LNCaP clone FGC (cell line): ENCODE results near the gene MACF1.

Experiments used
- DNase-seq: peaks from one replicate; pipeline ENCODE4 v3.0.0-alpha.2; 2011; ENCODE audit warnings: low read depth
- H3K4me3 ChIP-seq: 2 replicates; pipeline ENCODE4 v1.5.1; 2011; ENCODE audit warnings: mild to moderate bottlenecking, low read depth, low read length, control low read depth
- CTCF ChIP-seq: IDR thresholded peaks from 2 replicates; pipeline ENCODE4 v1.5.1; 2012; ENCODE audit warnings: mild to moderate bottlenecking; ENCODE audit not compliant: control insufficient read depth, insufficient read depth; ENCODE audit errors: extremely low read depth

MACF1 gene

GRCh38 chr1:39164256-39164655 is 40.2 kb upstream of the MACF1 start:
- TF ChIP-seq CTCF, result no peak
- no peak for DNase-seq
- H3K4me3 ChIP-seq, result no peak overlapping the region

GRCh38 chr1:39165049-39165448 is 39.4 kb upstream of the MACF1 start:
- DNase-seq, result no peak
- no peak overlapping the region for H3K4me3 ChIP-seq
- TF ChIP-seq CTCF, result no peak

- DNase-seq, result no peak
- TF ChIP-seq CTCF, result no peak
- H3K4me3 ChIP-seq, result no peak overlapping the region
These were observed 39.0 kb upstream of the MACF1 start for GRCh38 chr1:39165488-39165887.

GRCh38 chr1:39167632-39168209 is 36.8 kb upstream of the MACF1 start:
- DNase-seq, result no peak
- TF ChIP-seq CTCF, result no peak

GRCh38 chr1:39168301-39169080 is 36.0 kb upstream of the MACF1 start:
- no peak overlapping the region for H3K4me3 ChIP-seq
- DNase-seq, result no peak
- no peak for TF ChIP-seq CTCF

More at GRCh38 chr1:39167632-39168209, 36.8 kb upstream of the MACF1 start:
- H3K4me3 ChIP-seq, result no peak overlapping the region

- no peak for DNase-seq
These were observed 33.5 kb upstream of the MACF1 start for GRCh38 chr1:39170731-39171667.

More at GRCh38 chr1:39170731-39171667, 33.5 kb upstream of the MACF1 start:
- no peak overlapping the region for H3K4me3 ChIP-seq
- TF ChIP-seq CTCF, result no peak
